ENCODE results near the gene ZNF70. TPM values are rescaled to one million over a fixed set of nuclear protein-coding genes. Genes with fewer than 3 reads are reported as not detected.

Gene ZNF70
- total RNA-seq, 2 experiments from 2014 or later: 2.9 to 3.0 TPM

GRCh38 chr22:23698094-23698493 is 52.8 kb downstream of the ZNF70 start:
- Mint-ChIP-seq H3K4me1 (peaks cover 66% of the 10 kb centered on the region), H3K27me3 (no peaks in the 10 kb centered on the region), H3K27ac (no peak overlapping the region), H3K4me3 (peak overlapping the region; percentile 90), H3K36me3 (peaks cover 67% of the 10 kb centered on the region), H3K9me3 (ENCODE audit: low read depth) (peaks cover 2% of the 10 kb centered on the region)
- DNase-seq (no peak), ATAC-seq (no peak)
- CTCF ChIA-PET: interaction anchor here (1.9 kb wide), 1 partner anchor 152 kb away, joined by 7 read pairs; no protein-coding TSS in a partner anchor

GRCh38 chr22:23697031-23697970 is 53.6 kb downstream of the ZNF70 start:
- Mint-ChIP-seq H3K4me1 (peaks cover 61% of the 10 kb centered on the region), H3K4me3 (peak overlapping the region; percentile 90), H3K27me3 (no peaks in the 10 kb centered on the region), H3K9me3 (ENCODE audit: low read depth) (peaks cover 2% of the 10 kb centered on the region), H3K36me3 (peaks cover 65% of the 10 kb centered on the region), H3K27ac (peak overlapping the region; percentile 100)
- CTCF ChIA-PET: interaction anchor here (0.9 to 1.9 kb wide), 4 partner anchors 17 to 152 kb away, joined by 3 to 7 read pairs (median 4); no protein-coding TSS in a partner anchor
- ATAC-seq: no peak
- no peak for DNase-seq

- DNase-seq (peak; percentile 95), ATAC-seq (peak; percentile 99)
- peaks cover 2% of the 10 kb centered on the region for H3K9me3 Mint-ChIP-seq (ENCODE audit: low read depth)
- peak overlapping the region; percentile 100 for H3K27ac Mint-ChIP-seq
- H3K4me3 Mint-ChIP-seq: peak overlapping the region; percentile 90
- H3K4me1 Mint-ChIP-seq: peaks cover 52% of the 10 kb centered on the region
- peaks cover 55% of the 10 kb centered on the region for H3K36me3 Mint-ChIP-seq
- CTCF ChIA-PET: interaction anchor here (0.7 to 1.9 kb wide), 8 partner anchors 10 to 153 kb away, joined by 3 to 7 read pairs (median 3); no protein-coding TSS in a partner anchor
- no peaks in the 10 kb centered on the region for H3K27me3 Mint-ChIP-seq
Observed at GRCh38 chr22:23696326-23696851, 54.5 kb downstream of the ZNF70 start.

GRCh38 chr22:23695571-23696325 is 55.2 kb downstream of the ZNF70 start:
- Mint-ChIP-seq H3K36me3 (peaks cover 49% of the 10 kb centered on the region), H3K9me3 (ENCODE audit: low read depth) (peaks cover 2% of the 10 kb centered on the region), H3K4me3 (peak overlapping the region; percentile 90), H3K4me1 (peaks cover 48% of the 10 kb centered on the region), H3K27me3 (no peaks in the 10 kb centered on the region), H3K27ac (peak overlapping the region; percentile 100)
- DNase-seq (no peak), ATAC-seq (no peak)
- CTCF ChIA-PET: interaction anchor here (0.7 to 1.8 kb wide), 7 partner anchors 9 to 73 kb away, joined by 3 to 6 read pairs (median 3); no protein-coding TSS in a partner anchor

- Mint-ChIP-seq H3K9me3 (ENCODE audit: low read depth) (peaks cover 2% of the 10 kb centered on the region), H3K4me3 (no peak overlapping the region), H3K27ac (peak overlapping the region; percentile 100), H3K4me1 (peaks cover 43% of the 10 kb centered on the region), H3K36me3 (peaks cover 43% of the 10 kb centered on the region), H3K27me3 (no peaks in the 10 kb centered on the region)
- ATAC-seq: no peak
- CTCF ChIA-PET: interaction anchor here (0.9 to 1.8 kb wide), 3 partner anchors 9 to 67 kb away, joined by 3 to 6 read pairs (median 3); no protein-coding TSS in a partner anchor
- DNase-seq: no peak
Observed at GRCh38 chr22:23695141-23695540, 55.8 kb downstream of the ZNF70 start.

- Mint-ChIP-seq H3K4me1 (peaks cover 39% of the 10 kb centered on the region), H3K36me3 (peaks cover 34% of the 10 kb centered on the region), H3K9me3 (ENCODE audit: low read depth) (no peaks in the 10 kb centered on the region), H3K27me3 (no peaks in the 10 kb centered on the region), H3K4me3 (no peak overlapping the region), H3K27ac (peak overlapping the region; percentile 100)
- CTCF ChIA-PET: interaction anchor here (1.3 to 1.5 kb wide), 2 partner anchors 22 to 24 kb away, joined by 3 read pairs; no protein-coding TSS in a partner anchor
- ATAC-seq (no peak), DNase-seq (no peak)
Observed at GRCh38 chr22:23693979-23694680, 56.8 kb downstream of the ZNF70 start.

- no peak overlapping the region for H3K27ac Mint-ChIP-seq
- CTCF ChIA-PET: no interaction called here
- DNase-seq (no peak), ATAC-seq (no peak)
- peaks cover 25% of the 10 kb centered on the region for H3K36me3 Mint-ChIP-seq
- peaks cover 35% of the 10 kb centered on the region for H3K4me1 Mint-ChIP-seq
- H3K27me3 Mint-ChIP-seq: no peaks in the 10 kb centered on the region
- no peaks in the 10 kb centered on the region for H3K9me3 Mint-ChIP-seq (ENCODE audit: low read depth)
- H3K4me3 Mint-ChIP-seq: no peak overlapping the region
Observed at GRCh38 chr22:23692598-23693291, 58.2 kb downstream of the ZNF70 start.

- Mint-ChIP-seq H3K9me3 (ENCODE audit: low read depth) (no peaks in the 10 kb centered on the region), H3K36me3 (peaks cover 24% of the 10 kb centered on the region), H3K4me3 (no peak overlapping the region), H3K27ac (no peak overlapping the region), H3K4me1 (peaks cover 27% of the 10 kb centered on the region), H3K27me3 (no peaks in the 10 kb centered on the region)
- ATAC-seq: no peak
- DNase-seq: no peak
- CTCF ChIA-PET: interaction anchor here (0.6 kb wide), 1 partner anchor 9 kb away, joined by 3 read pairs; no protein-coding TSS in a partner anchor
Observed at GRCh38 chr22:23691748-23692423, 59.0 kb downstream of the ZNF70 start.

GRCh38 chr22:23690713-23691112 is 60.2 kb downstream of the ZNF70 start, which contains the start of gene RGL4:
TSS of gene RGL4 (plus strand) at chr22:23691013. CDS start at chr22:23692031, 1,018 bp downstream.
- H3K36me3 Mint-ChIP-seq: peaks cover 20% of the 10 kb centered on the region
- no peak within 1 kb of the TSS for H3K27ac Mint-ChIP-seq
- DNase-seq: no peak
- CTCF ChIA-PET: no interaction called here
- peaks cover 15% of the 10 kb centered on the region for H3K4me1 Mint-ChIP-seq
- no peaks in the 10 kb centered on the region for H3K9me3 Mint-ChIP-seq (ENCODE audit: low read depth)
- no peaks in the 10 kb centered on the region for H3K27me3 Mint-ChIP-seq
- ATAC-seq: no peak
- no peak within 1 kb of the TSS for H3K4me3 Mint-ChIP-seq

- H3K36me3 Mint-ChIP-seq: peaks cover 12% of the 10 kb centered on the region
- H3K9me3 Mint-ChIP-seq (ENCODE audit: low read depth): no peaks in the 10 kb centered on the region
- no peak for DNase-seq
- peaks cover 4% of the 10 kb centered on the region for H3K4me1 Mint-ChIP-seq
- no peak overlapping the region for H3K27ac Mint-ChIP-seq
- ATAC-seq: no peak
- H3K27me3 Mint-ChIP-seq: no peaks in the 10 kb centered on the region
- CTCF ChIA-PET: no interaction called here
- no peak overlapping the region for H3K4me3 Mint-ChIP-seq
Observed at GRCh38 chr22:23689414-23689813, 61.5 kb downstream of the ZNF70 start.
